Endothelial cell (in vitro differentiated cells): ENCODE measurements around the gene CRISPLD2. TPM values are rescaled to one million over a fixed set of nuclear protein-coding genes. Genes with fewer than 3 reads are reported as not detected.
"Not testable (repeated sequence)": the region's sequence is repeated elsewhere in the genome, so short reads cannot be mapped to it uniquely, and the experiment has no call there.

Experiments used
- DNase-seq: peaks from one replicate; pipeline ENCODE4 v3.0.0; 2021; ENCODE audit warnings: low spot score
- H3K27ac Mint-ChIP-seq: one replicate; pipeline ENCODE4 v1.8.0; 2021; ENCODE audit warnings: mixed read lengths, inconsistent platforms; ENCODE audit not compliant: unreplicated experiment
- H3K27me3 Mint-ChIP-seq: one replicate; pipeline ENCODE4 v1.8.0; 2021; ENCODE audit warnings: mild to moderate bottlenecking, moderate library complexity, mixed read lengths, inconsistent platforms; ENCODE audit not compliant: unreplicated experiment
- H3K36me3 Mint-ChIP-seq: one replicate; pipeline ENCODE4 v1.8.0; 2021; ENCODE audit warnings: mild to moderate bottlenecking, low read depth, mixed read lengths, inconsistent platforms; ENCODE audit not compliant: unreplicated experiment
- H3K4me1 Mint-ChIP-seq: one replicate; pipeline ENCODE4 v1.8.0; 2021; ENCODE audit warnings: mild to moderate bottlenecking, mixed read lengths, inconsistent platforms; ENCODE audit not compliant: unreplicated experiment
- H3K4me3 Mint-ChIP-seq: one replicate; pipeline ENCODE4 v1.8.0; 2021; ENCODE audit warnings: mild to moderate bottlenecking, mixed read lengths, inconsistent platforms; ENCODE audit not compliant: unreplicated experiment
- H3K9me3 Mint-ChIP-seq: one replicate; pipeline ENCODE4 v1.8.0; 2021; ENCODE audit warnings: mixed read lengths, inconsistent platforms; ENCODE audit not compliant: unreplicated experiment
- CTCF ChIP-seq: fragments of 200-600 bp; sonication (generic); IDR thresholded peaks from one replicate; pipeline ENCODE4 v1.5.0; 2021; ENCODE audit warnings: antibody characterized with exemption; ENCODE audit not compliant: unreplicated experiment
- total RNA-seq: library from RNA; stranded (reverse); fragmentation: NEBNext Ultra II Directional; extraction: Animal tissue kit (Norgen Biotek cat#: 25700); gene quantifications from one replicate; pipeline ENCODE4 v1.2.1, GENCODE V29; 2021; ENCODE audit not compliant: unreplicated experiment

CRISPLD2 gene
- total RNA-seq, 1 donor from 2014 or later, result 0.54 TPM

DNA sequence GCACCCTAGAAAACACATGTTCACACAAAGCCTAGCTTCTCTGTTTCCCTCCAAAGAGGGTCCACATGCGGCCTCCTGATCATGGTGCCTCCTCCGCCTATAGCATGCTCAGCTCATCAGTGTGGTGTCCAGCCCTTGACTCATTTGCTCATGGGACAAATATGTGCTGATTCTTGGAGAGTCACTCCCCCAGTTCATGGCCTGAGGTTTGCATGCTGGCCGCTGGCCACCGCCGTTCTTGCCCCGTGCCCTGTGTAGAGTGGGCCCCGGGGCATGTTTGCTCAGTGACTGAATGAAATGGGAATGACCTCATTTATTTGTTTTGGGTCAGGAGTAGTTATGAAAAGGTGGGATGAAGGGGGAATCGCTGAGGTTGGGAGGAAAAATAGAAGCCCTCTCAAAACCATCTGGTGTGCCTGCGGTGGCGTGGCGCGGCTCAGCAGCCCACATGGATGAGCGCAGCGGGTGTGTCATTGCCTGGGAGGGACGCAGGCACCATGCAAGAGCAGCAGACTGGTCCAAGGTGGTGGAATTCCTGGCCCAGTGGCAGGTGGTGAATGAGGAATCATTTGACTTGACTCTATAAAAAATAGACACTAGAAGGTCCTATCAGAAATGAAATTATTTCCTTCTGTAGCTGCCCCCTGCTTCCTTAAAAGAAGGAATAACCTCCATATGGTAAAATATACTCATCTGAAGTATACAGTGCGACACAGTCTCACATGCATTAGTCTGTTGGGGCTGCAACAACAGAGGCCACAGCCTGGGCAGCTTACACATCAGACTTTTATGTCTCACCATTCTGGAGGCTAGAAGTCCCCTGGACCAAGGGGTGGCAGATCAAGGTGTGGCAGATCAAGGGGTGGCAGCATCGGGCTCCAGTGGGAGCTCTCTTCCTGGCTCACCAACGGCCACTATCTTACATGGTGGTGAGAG, 31.7 kb downstream of the CRISPLD2 start:
- Mint-ChIP-seq H3K36me3 (no peaks in the 10 kb centered on the region), H3K27me3 (peaks cover 2% of the 10 kb centered on the region), H3K9me3 (no peaks in the 10 kb centered on the region), H3K27ac (peak overlapping the region; percentile 36), H3K4me3 (no peak overlapping the region), H3K4me1 (no peaks in the 10 kb centered on the region)
- no peak for DNase-seq
- no peak for TF ChIP-seq CTCF

DNA sequence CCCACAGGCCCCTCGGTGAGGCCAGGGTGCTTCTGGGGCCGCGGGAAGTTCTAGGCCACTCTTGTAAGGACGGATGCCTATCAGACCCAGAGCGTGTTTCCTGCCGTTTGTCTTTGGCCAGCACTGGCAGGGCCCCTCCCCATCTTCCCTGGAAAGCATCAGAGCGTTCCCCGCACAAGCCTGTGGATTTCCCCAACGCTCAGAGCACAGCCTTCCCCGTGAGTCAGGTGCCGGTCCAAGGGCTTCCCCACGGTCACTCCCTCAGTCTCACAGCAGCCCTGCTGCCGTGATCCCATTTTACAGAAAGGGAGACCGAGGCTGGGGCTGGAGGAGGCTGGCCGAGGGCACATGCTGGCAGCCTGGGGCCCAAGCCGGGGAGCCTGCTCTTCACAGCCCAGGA, 33.7 kb downstream of the CRISPLD2 start:
- no peak for TF ChIP-seq CTCF
- peaks cover 4% of the 10 kb centered on the region for H3K27me3 Mint-ChIP-seq
- no peak overlapping the region for H3K4me3 Mint-ChIP-seq
- no peak for DNase-seq
- no peaks in the 10 kb centered on the region for H3K9me3 Mint-ChIP-seq
- no peak overlapping the region for H3K27ac Mint-ChIP-seq
- no peaks in the 10 kb centered on the region for H3K36me3 Mint-ChIP-seq
- H3K4me1 Mint-ChIP-seq, result no peaks in the 10 kb centered on the region

GRCh38 chr16:84854759-84855158, 35.0 kb downstream of the CRISPLD2 start:
- no peak overlapping the region for H3K4me3 Mint-ChIP-seq
- H3K27ac Mint-ChIP-seq, result no peak overlapping the region
- H3K27me3 Mint-ChIP-seq, result peaks cover 4% of the 10 kb centered on the region
- H3K36me3 Mint-ChIP-seq, result no peaks in the 10 kb centered on the region
- no peak for DNase-seq
- peaks cover 3% of the 10 kb centered on the region for H3K9me3 Mint-ChIP-seq
- no peak for TF ChIP-seq CTCF
- H3K4me1 Mint-ChIP-seq, result no peaks in the 10 kb centered on the region

GRCh38 chr16:84855435-84856202, 35.8 kb downstream of the CRISPLD2 start:
- H3K27ac Mint-ChIP-seq, DNase-seq, H3K36me3 Mint-ChIP-seq, H3K4me3 Mint-ChIP-seq, H3K27me3 Mint-ChIP-seq, H3K9me3 Mint-ChIP-seq, H3K4me1 Mint-ChIP-seq: not testable (repeated sequence)

DNA sequence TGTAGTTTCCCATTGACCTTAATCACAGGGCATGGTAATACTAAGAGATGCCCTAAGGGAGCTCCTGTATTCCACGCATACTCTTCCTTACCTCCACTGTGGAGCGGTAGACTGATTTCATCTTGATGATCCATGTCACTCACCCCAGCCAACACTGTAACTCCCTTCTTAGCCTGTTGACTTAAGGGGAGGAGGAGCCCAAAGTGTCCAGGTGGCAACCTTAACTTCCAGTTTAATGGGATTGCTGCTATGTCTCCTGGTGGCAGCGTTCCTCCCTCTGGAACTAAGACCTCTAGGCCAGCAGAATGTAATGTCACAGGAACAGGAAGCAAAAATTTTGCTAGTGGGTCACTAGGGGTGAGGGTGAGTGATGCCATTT, 36.4 kb downstream of the CRISPLD2 start:
- H3K36me3 Mint-ChIP-seq, DNase-seq, H3K4me1 Mint-ChIP-seq, H3K27me3 Mint-ChIP-seq, H3K9me3 Mint-ChIP-seq, H3K27ac Mint-ChIP-seq, H3K4me3 Mint-ChIP-seq: not testable (repeated sequence)

DNA sequence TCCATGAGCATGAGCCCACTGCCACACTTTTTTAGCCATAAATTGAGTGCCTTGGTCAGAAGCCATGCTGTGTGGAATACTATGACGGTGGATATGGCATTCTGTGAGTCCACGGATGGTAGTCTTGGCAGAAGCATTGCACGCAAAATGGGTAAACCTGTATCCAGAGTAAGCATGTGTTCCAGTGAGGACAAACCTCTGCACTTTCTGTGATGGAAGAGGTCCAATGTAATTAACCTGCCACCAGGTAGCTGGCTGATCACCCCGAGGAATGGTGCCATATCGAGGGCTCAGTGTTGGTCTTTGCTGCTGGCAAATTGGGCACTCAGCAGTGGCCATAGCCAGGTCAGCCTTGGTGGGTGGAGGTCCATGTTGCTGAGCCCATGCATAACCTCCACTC, 37.0 kb downstream of the CRISPLD2 start:
- not testable (repeated sequence) for DNase-seq, H3K4me3 Mint-ChIP-seq, H3K4me1 Mint-ChIP-seq, H3K36me3 Mint-ChIP-seq, H3K9me3 Mint-ChIP-seq, H3K27ac Mint-ChIP-seq, H3K27me3 Mint-ChIP-seq
